ENCODE results near the gene RNF2. TPM values are rescaled to one million over a fixed set of nuclear protein-coding genes. Genes with fewer than 3 reads are reported as not detected.
A peak's percentile ranks its signal among the peaks of the same experiment; 100 is the strongest.

RNF2 gene
- total RNA-seq, 1 experiment from 2014 or later: 75.3 TPM

DNA sequence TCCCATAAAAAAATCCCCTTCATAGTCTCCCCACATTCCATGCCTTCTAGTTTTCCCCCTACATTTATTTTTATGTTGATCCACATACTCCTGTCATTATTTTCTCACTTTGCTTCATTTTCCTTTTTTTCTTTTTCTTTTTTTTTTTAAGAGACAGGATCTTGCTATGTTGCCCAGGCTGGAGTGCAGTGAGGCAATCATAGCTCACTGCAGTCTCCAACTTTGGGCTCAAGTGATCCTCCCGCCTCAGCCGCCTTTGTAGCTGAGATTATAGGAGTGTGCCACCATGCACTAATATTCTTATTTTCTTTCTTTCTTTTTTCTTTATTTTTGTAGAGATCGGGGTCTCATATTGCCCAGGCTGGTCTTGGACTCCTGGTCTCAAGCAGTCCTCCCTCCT lies 7.8 kb downstream of the RNF2 start:
- H4K20me1 ChIP-seq (ENCODE audit: control insufficient read depth, insufficient read depth, insufficient read length): no peaks in the 10 kb centered on the region
- no peak overlapping the region for H2AFZ ChIP-seq (ENCODE audit: low read length)
- no peaks in the 10 kb centered on the region for H3K23me2 ChIP-seq (ENCODE audit: insufficient read length, low read depth, low read length, poor library complexity, severe bottlenecking)
- Mint-ChIP-seq H3K27me3 (ENCODE audit: low read depth) (no peaks in the 10 kb centered on the region), H3K27ac (peak overlapping the region in 2 of 3 experiments; percentile 1 to 29; a peak in 1 of 7 replicates), H3K9me3 (peaks cover 0 to 4% of the 10 kb centered on the region in 2 experiments; a peak in 2 of 5 replicates), H3K4me1 (peaks cover 34% of the 10 kb centered on the region in 2 experiments), H3K4me3 (no peak overlapping the region), H3K36me3 (ENCODE audit: insufficient read depth in 1 of 3, low read depth in 3 of 3) (peaks cover 6 to 35% (median 11%) of the 10 kb centered on the region in 3 experiments)
- H3K4me1 ChIP-seq (ENCODE audit: insufficient read depth, low read length): peaks cover 3% of the 10 kb centered on the region; the same call in 1 of the 2 replicates
- no peak overlapping the region for H4K91ac ChIP-seq (ENCODE audit: insufficient read length, low read depth, low read length)
- peaks cover 52% of the 10 kb centered on the region for H3K79me2 ChIP-seq (ENCODE audit: insufficient read depth, low read length)
- H2AK5ac ChIP-seq (ENCODE audit: insufficient read length, low read length): no peak overlapping the region
- no peak overlapping the region for H3K23ac ChIP-seq (ENCODE audit: insufficient read length, low read depth, low read length)
- no peak overlapping the region for H3T11ph ChIP-seq (ENCODE audit: low read length)
- no peak overlapping the region for H4K8ac ChIP-seq (replicated peaks; ENCODE audit: insufficient read length, low read depth, low read length)
- H3K79me1 ChIP-seq (ENCODE audit: insufficient read depth, low read depth, low read length, poor library complexity, severe bottlenecking): peaks cover 7% of the 10 kb centered on the region
- WGBS (ENCODE audit: extremely low coverage, insufficient read length, low lambda C conversion rate): no CpG with 5 or more reads among the region's 3 CpGs
- no peak overlapping the region for H3K14ac ChIP-seq (ENCODE audit: insufficient read depth, low read length)
- H4K5ac ChIP-seq (ENCODE audit: insufficient read length, low read depth, low read length): no peak overlapping the region
- H3K18ac ChIP-seq (ENCODE audit: insufficient read length, low read depth, low read length): no peak overlapping the region
- TF ChIP-seq, protein P1, sequence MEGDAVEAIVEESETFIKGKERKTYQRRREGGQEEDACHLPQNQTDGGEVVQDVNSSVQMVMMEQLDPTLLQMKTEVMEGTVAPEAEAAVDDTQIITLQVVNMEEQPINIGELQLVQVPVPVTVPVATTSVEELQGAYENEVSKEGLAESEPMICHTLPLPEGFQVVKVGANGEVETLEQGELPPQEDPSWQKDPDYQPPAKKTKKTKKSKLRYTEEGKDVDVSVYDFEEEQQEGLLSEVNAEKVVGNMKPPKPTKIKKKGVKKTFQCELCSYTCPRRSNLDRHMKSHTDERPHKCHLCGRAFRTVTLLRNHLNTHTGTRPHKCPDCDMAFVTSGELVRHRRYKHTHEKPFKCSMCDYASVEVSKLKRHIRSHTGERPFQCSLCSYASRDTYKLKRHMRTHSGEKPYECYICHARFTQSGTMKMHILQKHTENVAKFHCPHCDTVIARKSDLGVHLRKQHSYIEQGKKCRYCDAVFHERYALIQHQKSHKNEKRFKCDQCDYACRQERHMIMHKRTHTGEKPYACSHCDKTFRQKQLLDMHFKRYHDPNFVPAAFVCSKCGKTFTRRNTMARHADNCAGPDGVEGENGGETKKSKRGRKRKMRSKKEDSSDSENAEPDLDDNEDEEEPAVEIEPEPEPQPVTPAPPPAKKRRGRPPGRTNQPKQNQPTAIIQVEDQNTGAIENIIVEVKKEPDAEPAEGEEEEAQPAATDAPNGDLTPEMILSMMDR (conservative IDR thresholded peaks at IDR 0.05): no peak
- H2BK5ac ChIP-seq (ENCODE audit: insufficient read length, low read length): no peak overlapping the region
- H3K27me3 ChIP-seq (ENCODE audit: insufficient read depth, low read length): no peaks in the 10 kb centered on the region
- H2BK20ac ChIP-seq (ENCODE audit: low read depth, low read length, poor library complexity, severe bottlenecking): no peak overlapping the region
- no peak overlapping the region for H2BK15ac ChIP-seq (ENCODE audit: low read depth, low read length)
- no peak overlapping the region for H3K9ac ChIP-seq (ENCODE audit: extremely low read depth, insufficient read length, low read length)
- no peak overlapping the region for H3K27ac ChIP-seq (ENCODE audit: insufficient read length, low read depth, low read length)
- no peak overlapping the region for H2BK12ac ChIP-seq (ENCODE audit: insufficient read length, low read depth, low read length)
- H3K4ac ChIP-seq (ENCODE audit: low read depth, low read length): no peak overlapping the region
- no peak overlapping the region for H2BK120ac ChIP-seq (ENCODE audit: low read depth, low read length, poor library complexity, severe bottlenecking)
- H3K4me2 ChIP-seq (ENCODE audit: insufficient read depth, insufficient read length, low read length): no peak overlapping the region
- no peaks in the 10 kb centered on the region for H3K9me3 ChIP-seq (ENCODE audit: control insufficient read depth, low read depth, low read length)
- no peak overlapping the region for H3K56ac ChIP-seq (ENCODE audit: insufficient read length, low read depth, low read length)
- no peak for DNase-seq
